Spleen (tissue), 11 donors: ENCODE measurements around the gene KCNJ13. TPM values are rescaled to one million over a fixed set of nuclear protein-coding genes. Genes with fewer than 3 reads are reported as not detected.

Experiments used
- DNase-seq: peaks from one replicate; pipeline ENCODE4 v3.0.0-alpha.2; 2020
- H3K27ac ChIP-seq, 8 donors: fragments of 200-600 bp; sonication (generic) in 7 of 8; 1 replicate in 4 of 8; 2 replicates in 4 of 8; pipeline versions ENCODE4 v1.5.0 to v1.8.0; 2016 to 2021; ENCODE audit warnings: inconsistent platforms in 4 of 8, mild to moderate bottlenecking in 4 of 8, moderate library complexity in 1 of 8
- H3K27me3 ChIP-seq, 7 donors: fragments of 200-600 bp; sonication (generic) in 6 of 7; replicated peaks in 1 of 7; 1 replicate in 4 of 7; 2 replicates in 3 of 7; pipeline versions ENCODE4 v1.5.0 to v1.8.0; 2016 to 2021; ENCODE audit warnings: inconsistent platforms in 3 of 7, mild to moderate bottlenecking in 1 of 7
- H3K36me3 ChIP-seq, 6 donors: fragments of 200-600 bp; sonication (generic) in 5 of 6; 1 replicate in 4 of 6; 2 replicates in 2 of 6; pipeline versions ENCODE4 v1.5.0 to v1.8.0; 2016 to 2021; ENCODE audit warnings: inconsistent platforms in 2 of 6
- H3K4me1 ChIP-seq, 6 donors: fragments of 200-600 bp; sonication (generic) in 5 of 6; 1 replicate in 3 of 6; 2 replicates in 3 of 6; pipeline versions ENCODE4 v1.5.0 to v1.8.0; 2016 to 2021; ENCODE audit warnings: inconsistent platforms in 3 of 6
- H3K4me3 ChIP-seq, 8 donors: fragments of 200-600 bp; sonication (generic) in 7 of 8; 1 replicate in 4 of 8; 2 replicates in 4 of 8; pipeline versions ENCODE4 v1.5.0 to v1.8.0; 2016 to 2021; ENCODE audit warnings: inconsistent platforms in 4 of 8, mild to moderate bottlenecking in 4 of 8, moderate library complexity in 2 of 8
- H3K9me3 ChIP-seq, 8 donors: fragments of 200-600 bp; sonication (generic) in 7 of 8; 1 replicate in 4 of 8; 2 replicates in 4 of 8; pipeline versions ENCODE4 v1.5.0 to v1.8.0; 2016 to 2021; ENCODE audit warnings: inconsistent platforms in 4 of 8
- POLR2A ChIP-seq, 3 donors: fragments of 450-650 bp; IDR thresholded peaks; one replicate each; pipeline ENCODE4 v1.5.1; 2017; ENCODE audit warnings: antibody characterized with exemption in 3 of 3, mild to moderate bottlenecking in 1 of 3
- POLR2AphosphoS5 ChIP-seq, 3 donors: sonication (generic); formaldehyde crosslinking; IDR thresholded peaks; one replicate each; pipeline ENCODE4 v1.5.1; 2017; ENCODE audit warnings: antibody characterized with exemption in 3 of 3
- WGBS, 5 donors: extraction: QIAGEN DNeasy Blood & Tissue Kit in 3 of 5; methylation state at CpG; one replicate each; pipeline versions ENCODE4 v1.1.5 to v1.1.7; 2013 to 2018; 5-methylcytosine and 5-hydroxymethylcytosine counted together
- intact Hi-C: fragments of 100-400 bp; cut with DNase I; formaldehyde crosslinking; loops from one replicate; pipeline ENCODE4 v1.15.0; 2023; ENCODE audit warnings: low total_unique reads
- polyA plus RNA-seq, 3 donors: library from polyadenylated mRNA; stranded (reverse); fragments of 200-250 nt; gene quantifications; one replicate each; pipeline ENCODE4 v1.2.1, GENCODE V29; 2013
- total RNA-seq, 7 donors: library from RNA; depleted of rRNA in 3 of 7; stranded (reverse); fragments of >200 nt in 3 of 7; fragmentation: NEBNext Ultra II Directional in 4 of 7; extraction: Animal tissue kit (Norgen Biotek cat#: 25700) in 4 of 7; gene quantifications; one replicate each; pipeline versions ENCODE4 v1.1.0 to v1.2.1, GENCODE V29; 2016 to 2021
- TF ChIP-seq, protein P1 (sequence below), 11 experiments: fragments of 200-600 bp in 7 of 11; fragments of 450-650 bp in 4 of 11; sonication (generic) in 4 of 11; IDR thresholded peaks in 8 of 11; conservative IDR thresholded peaks in 3 of 11; 1 replicate in 7 of 11; 2 replicates in 4 of 11; pipeline versions ENCODE4 v1.4.0 to v1.8.0; 2016 to 2021; ENCODE audit warnings: antibody characterized with exemption in 11 of 11, inconsistent platforms in 4 of 11, mild to moderate bottlenecking in 1 of 11
- donor health status: healthy with polysubstance abuse.
- donor health status: DM: no; HTN: no; CAD: no; lungs with moderate emphysema.
- donor health status: DM: no; HTN: no; CAD: no.
- donor health status: Bipolar disorder and iron deficiency.
- donor health status: healthy.
- donor health status: DM: no; HTN: no; CAD: no.
- donor health status: DM: yes; HTN: yes; CAD: no.

Gene KCNJ13
- total and polyA plus RNA-seq, 10 donors, result 0.08 TPM; not detected in 9

DNA sequence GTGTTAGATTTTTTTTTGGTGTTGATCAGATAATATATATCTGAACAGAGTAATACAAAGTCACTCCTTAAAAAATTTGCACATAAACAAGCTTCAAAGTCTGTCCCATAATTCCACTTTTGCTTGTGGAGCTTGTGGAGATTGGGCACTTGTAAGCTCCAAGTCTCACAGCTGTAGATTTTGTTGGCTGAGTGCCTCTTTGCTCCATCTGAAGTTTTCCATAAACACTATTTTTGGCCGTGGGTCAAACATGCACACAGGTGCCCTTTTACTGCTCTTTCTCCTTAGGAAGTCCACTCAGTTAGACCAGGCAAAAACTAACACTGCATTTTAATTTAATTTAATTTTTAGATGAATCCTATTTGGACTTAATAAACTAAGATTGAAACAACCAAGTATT is 3.6 kb upstream of the KCNJ13 start:
- Histone ChIP-seq H3K27me3 (no peaks in the 10 kb centered on the region), H3K4me1 (no peaks in the 10 kb centered on the region), H3K36me3 (peaks cover 0 to 69% (median 3%) of the 10 kb centered on the region in 6 donors), H3K4me3 (no peak overlapping the region), H3K27ac (no peak overlapping the region), H3K9me3 (no peaks in the 10 kb centered on the region)
- WGBS, 5 donors, result 84 to 97% (median 90%) methylated on average over 1 of the region's 1 CpG
- intact Hi-C loops, result no loop called here
- TF ChIP-seq, protein P1, sequence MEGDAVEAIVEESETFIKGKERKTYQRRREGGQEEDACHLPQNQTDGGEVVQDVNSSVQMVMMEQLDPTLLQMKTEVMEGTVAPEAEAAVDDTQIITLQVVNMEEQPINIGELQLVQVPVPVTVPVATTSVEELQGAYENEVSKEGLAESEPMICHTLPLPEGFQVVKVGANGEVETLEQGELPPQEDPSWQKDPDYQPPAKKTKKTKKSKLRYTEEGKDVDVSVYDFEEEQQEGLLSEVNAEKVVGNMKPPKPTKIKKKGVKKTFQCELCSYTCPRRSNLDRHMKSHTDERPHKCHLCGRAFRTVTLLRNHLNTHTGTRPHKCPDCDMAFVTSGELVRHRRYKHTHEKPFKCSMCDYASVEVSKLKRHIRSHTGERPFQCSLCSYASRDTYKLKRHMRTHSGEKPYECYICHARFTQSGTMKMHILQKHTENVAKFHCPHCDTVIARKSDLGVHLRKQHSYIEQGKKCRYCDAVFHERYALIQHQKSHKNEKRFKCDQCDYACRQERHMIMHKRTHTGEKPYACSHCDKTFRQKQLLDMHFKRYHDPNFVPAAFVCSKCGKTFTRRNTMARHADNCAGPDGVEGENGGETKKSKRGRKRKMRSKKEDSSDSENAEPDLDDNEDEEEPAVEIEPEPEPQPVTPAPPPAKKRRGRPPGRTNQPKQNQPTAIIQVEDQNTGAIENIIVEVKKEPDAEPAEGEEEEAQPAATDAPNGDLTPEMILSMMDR (IDR thresholded peaks at IDR 0.05 in 8 of 11, conservative IDR thresholded peaks at IDR 0.05 in 3 of 11), result no peak
- no peak for DNase-seq

DNA sequence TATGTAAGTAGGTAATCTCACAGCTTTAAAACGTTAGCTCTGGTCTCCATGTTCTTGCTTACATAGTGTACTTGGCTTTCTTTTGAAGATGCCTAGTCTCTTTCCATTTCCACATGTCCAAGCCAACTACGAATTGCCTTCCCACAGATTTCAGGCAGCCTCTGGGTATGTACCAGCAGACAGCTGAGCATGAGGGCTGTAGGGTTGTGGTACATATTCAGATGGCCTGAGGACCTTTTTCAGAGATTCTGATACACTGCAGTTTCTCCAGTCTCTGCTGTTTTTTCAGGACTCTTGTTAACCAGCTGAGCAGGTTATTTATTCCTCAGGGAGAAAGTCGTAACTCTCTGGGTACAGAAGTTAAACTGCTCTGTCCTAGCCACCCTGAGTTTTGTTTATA is 3.1 kb upstream of the KCNJ13 start:
- DNase-seq, result no peak
- H3K36me3 ChIP-seq, result peaks cover 0 to 69% (median 3%) of the 10 kb centered on the region in 6 donors
- H3K4me3 ChIP-seq, result no peak overlapping the region
- no peaks in the 10 kb centered on the region for H3K9me3 ChIP-seq
- TF ChIP-seq, protein P1 (IDR thresholded peaks at IDR 0.05 in 8 of 11, conservative IDR thresholded peaks at IDR 0.05 in 3 of 11), result no peak
- TF ChIP-seq POLR2AphosphoS5 (IDR thresholded peaks at IDR 0.05) (no peak), POLR2A (IDR thresholded peaks at IDR 0.05) (no peak)
- H3K27ac ChIP-seq, result no peak overlapping the region
- intact Hi-C loops, result no loop called here
- no peaks in the 10 kb centered on the region for H3K27me3 ChIP-seq
- no peaks in the 10 kb centered on the region for H3K4me1 ChIP-seq
- 89 to 98% (median 94%) methylated on average over 3 of the region's 3 CpGs for WGBS, 5 donors

DNA sequence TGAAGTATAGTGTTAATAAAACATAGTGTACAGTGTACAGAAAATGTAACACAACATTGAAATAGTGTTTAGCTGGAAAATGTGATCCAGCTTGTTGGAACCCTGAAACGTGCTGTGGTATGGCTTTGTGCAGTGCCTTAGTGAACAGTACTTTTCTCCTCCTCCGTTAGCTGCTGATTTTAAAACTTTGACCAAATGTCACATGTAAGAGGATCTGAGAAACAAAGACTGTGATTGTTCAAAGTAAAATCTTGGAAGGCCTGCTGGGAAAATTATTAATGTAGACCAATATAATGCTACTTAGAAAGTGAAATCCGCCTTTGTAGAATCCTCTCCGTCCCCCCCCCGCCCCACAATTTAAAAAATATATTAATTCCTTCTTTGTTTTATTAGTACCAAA is 911 bp upstream of the KCNJ13 start:
- H3K27me3 ChIP-seq, result no peaks in the 10 kb centered on the region
- no peak overlapping the region for H3K4me3 ChIP-seq
- WGBS, 5 donors, result 89 to 98% (median 95%) methylated on average over 5 of the region's 5 CpGs
- intact Hi-C loops, result no loop called here
- no peak overlapping the region for H3K27ac ChIP-seq
- peaks cover 0 to 10% (median 6%) of the 10 kb centered on the region in 6 donors for H3K4me1 ChIP-seq
- H3K36me3 ChIP-seq, result peaks cover 0 to 73% (median 3%) of the 10 kb centered on the region in 6 donors
- no peaks in the 10 kb centered on the region for H3K9me3 ChIP-seq
- no peak for TF ChIP-seq POLR2A (IDR thresholded peaks at IDR 0.05)
- no peak for TF ChIP-seq POLR2AphosphoS5 (IDR thresholded peaks at IDR 0.05)
- TF ChIP-seq, protein P1 (IDR thresholded peaks at IDR 0.05 in 8 of 11, conservative IDR thresholded peaks at IDR 0.05 in 3 of 11), result no peak
- no peak for DNase-seq

DNA sequence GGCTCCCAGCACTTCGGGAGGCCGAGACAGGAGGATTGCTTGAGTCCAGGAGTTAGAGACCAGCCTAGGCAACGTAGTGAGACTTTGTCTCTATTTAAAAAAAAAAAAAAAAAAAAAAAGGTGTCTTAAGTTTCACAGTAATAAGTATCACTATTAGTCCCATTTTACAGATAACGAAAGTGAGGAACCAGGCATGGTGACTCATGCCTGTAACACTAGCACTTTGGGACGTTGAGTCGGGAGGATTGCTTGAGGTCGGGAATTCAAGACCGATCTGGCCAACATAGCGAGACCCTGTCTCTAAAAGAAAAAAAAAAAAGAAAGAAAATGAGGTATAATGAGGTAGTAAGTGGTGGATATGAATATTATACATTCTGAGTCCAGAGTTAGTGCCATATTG is 2.5 kb downstream of the KCNJ13 start:
- WGBS, 5 donors, result 78 to 93% (median 90%) methylated on average over 9 of the region's 9 CpGs
- TF ChIP-seq POLR2A (IDR thresholded peaks at IDR 0.05) (no peak), POLR2AphosphoS5 (IDR thresholded peaks at IDR 0.05) (no peak)
- TF ChIP-seq, protein P1 (IDR thresholded peaks at IDR 0.05 in 8 of 11, conservative IDR thresholded peaks at IDR 0.05 in 3 of 11), result no peak
- intact Hi-C loops, result no loop called here
- no peak overlapping the region for H3K27ac ChIP-seq
- no peak for DNase-seq
- no peaks in the 10 kb centered on the region for H3K27me3 ChIP-seq
- peaks cover 0 to 85% (median 11%) of the 10 kb centered on the region in 6 donors for H3K36me3 ChIP-seq
- no peak overlapping the region for H3K4me3 ChIP-seq
- H3K4me1 ChIP-seq, result peaks cover 0 to 20% (median 13%) of the 10 kb centered on the region in 6 donors
- no peaks in the 10 kb centered on the region for H3K9me3 ChIP-seq
